Fibroblast of lung (primary cell): Measurements from ENCODE around the gene EMC9. TPM values are rescaled to one million over a fixed set of nuclear protein-coding genes. Genes with fewer than 3 reads are reported as not detected.

ENCODE experiments used
- DNase-seq, 2 donors: peaks; one replicate each; pipeline versions ENCODE4 v3.0.0 to v3.0.0-alpha.2; 2010; ENCODE audit warnings: low read depth in 2 of 2
- H2AFZ ChIP-seq: 2 replicates; pipeline ENCODE4 v1.5.1; 2012; ENCODE audit warnings: low read length, control low read depth, inconsistent platforms
- H3K27ac ChIP-seq: 2 replicates; pipeline ENCODE4 v1.5.1; 2011; ENCODE audit warnings: low read length, control low read depth; ENCODE audit not compliant: insufficient read depth
- H3K27me3 ChIP-seq: 2 replicates; pipeline ENCODE4 v1.5.1; 2011; ENCODE audit warnings: mild to moderate bottlenecking, low read length; ENCODE audit not compliant: control insufficient read depth, insufficient read depth
- H3K36me3 ChIP-seq: 2 replicates; pipeline ENCODE4 v1.5.1; 2011; ENCODE audit warnings: low read length; ENCODE audit not compliant: control insufficient read depth, insufficient read depth
- H3K4me1 ChIP-seq: 2 replicates; pipeline ENCODE4 v1.5.1; 2011; ENCODE audit warnings: low read length; ENCODE audit not compliant: control insufficient read depth, insufficient read depth; ENCODE audit errors: extremely low read depth
- H3K4me2 ChIP-seq: 2 replicates; pipeline ENCODE4 v1.5.1; 2011; ENCODE audit warnings: low read length, control low read depth; ENCODE audit not compliant: insufficient read depth; ENCODE audit errors: extremely low read depth
- H3K4me3 ChIP-seq, 4 experiments: fragments of 200-600 bp in 1 of 4; sonication (generic) in 1 of 4; replicated peaks in 1 of 4; 2 replicates each; pipeline ENCODE4 v1.5.1; 2011 to 2016; ENCODE audit warnings: low read length in 4 of 4, low read depth in 3 of 4, mild to moderate bottlenecking in 3 of 4, control low read depth in 2 of 4, inconsistent platforms in 1 of 4, mixed read lengths in 1 of 4; ENCODE audit not compliant: insufficient read depth in 1 of 4; ENCODE audit errors: control extremely low read depth in 1 of 4
- H3K79me2 ChIP-seq: 2 replicates; pipeline ENCODE4 v1.5.1; 2012; ENCODE audit warnings: mild to moderate bottlenecking, low read length, inconsistent platforms; ENCODE audit not compliant: control insufficient read depth, insufficient read depth
- H3K9ac ChIP-seq: 2 replicates; pipeline ENCODE4 v1.5.1; 2011; ENCODE audit warnings: mild to moderate bottlenecking, low read length, control low read depth; ENCODE audit not compliant: insufficient read depth
- H3K9me3 ChIP-seq: 2 replicates; pipeline ENCODE4 v1.5.1; 2012; ENCODE audit warnings: low read depth, low read length; ENCODE audit not compliant: control insufficient read depth, insufficient read depth
- H4K20me1 ChIP-seq: 2 replicates; pipeline ENCODE4 v1.5.1; 2011; ENCODE audit warnings: low read length; ENCODE audit not compliant: control insufficient read depth, insufficient read depth; ENCODE audit errors: extremely low read depth
- EZH2 ChIP-seq: IDR thresholded peaks from 2 replicates; pipeline ENCODE4 v1.5.1; 2012; ENCODE audit warnings: low read length, control low read depth, mild to moderate bottlenecking; ENCODE audit errors: missing control alignments
- polyA plus RNA-seq, 2 donors: library from polyadenylated mRNA; depleted of rRNA in 1 of 2; stranded (reverse) in 1 of 2; unstranded in 1 of 2; fragments of >200 nt; gene quantifications; 2 replicates each; pipeline ENCODE4 v1.2.1, GENCODE V29; 2011 to 2012; ENCODE audit warnings: missing spikeins in 1 of 2
- total RNA-seq: library from RNA; depleted of rRNA; stranded (reverse); fragments of >200 nt; gene quantifications from 2 replicates; pipeline ENCODE4 v1.2.1, GENCODE V29; 2014
- TF ChIP-seq, protein P1 (sequence below), 2 donors: IDR thresholded peaks in 1 of 2; conservative IDR thresholded peaks in 1 of 2; 1 replicate in 1 of 2; 2 replicates in 1 of 2; pipeline ENCODE4 v1.5.1; 2011 to 2012; ENCODE audit warnings: low read length in 2 of 2, control low read depth in 1 of 2, inconsistent platforms in 1 of 2, low read depth in 1 of 2, mild to moderate bottlenecking in 1 of 2

EMC9 gene
- total and polyA plus RNA-seq, 2 donors (not counting 1 experiment from before 2014, with no cell fraction given): 6.6 to 18.0 TPM

DNA sequence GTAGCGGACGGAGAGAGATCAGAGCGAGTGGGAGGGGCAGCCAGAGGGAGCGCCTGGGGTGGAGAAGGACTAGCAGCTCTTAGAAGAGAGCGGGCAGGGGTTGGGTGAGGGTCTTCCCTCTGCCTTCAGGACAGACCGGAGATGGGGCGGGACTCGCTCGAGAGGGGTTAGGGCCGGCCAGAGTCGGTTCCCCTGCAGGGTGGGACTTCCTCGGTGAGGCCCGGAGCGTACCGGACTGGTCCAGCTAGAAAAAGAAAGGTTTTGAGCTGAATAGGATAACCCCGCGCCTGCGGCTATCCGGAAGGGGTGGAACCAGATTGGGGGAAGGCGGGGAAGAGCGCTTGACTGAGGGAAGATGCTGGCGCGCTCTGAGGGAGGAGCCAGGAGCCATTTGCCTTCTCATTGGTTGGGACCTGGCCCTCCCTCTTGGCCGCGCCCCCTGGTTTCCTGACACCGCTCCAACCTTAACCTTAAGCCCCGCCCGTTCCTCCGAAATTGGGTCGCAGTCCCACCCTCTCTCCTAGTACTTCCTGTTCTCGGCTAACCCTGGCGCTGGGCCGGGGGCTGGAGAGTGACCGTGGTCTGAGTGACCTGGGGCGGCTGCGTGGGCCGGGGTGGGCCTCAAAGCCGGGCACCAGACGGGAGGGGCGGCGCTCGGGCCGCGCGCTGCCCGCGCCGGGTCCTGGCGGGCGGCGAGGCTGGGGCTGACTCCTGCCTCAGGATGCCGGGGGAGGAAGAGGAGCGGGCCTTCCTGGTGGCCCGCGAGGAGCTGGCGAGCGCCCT lies 5.8 kb upstream of the EMC9 start, which contains the start of gene RNF31:
RNF31 (plus strand) TSS at position 521 of the 783 bp plus-strand sequence; CDS start at position 722, 201 bp downstream.
- peak within 1 kb of the TSS; percentile 76 for H3K9ac ChIP-seq
- H3K4me2 ChIP-seq: peak within 1 kb of the TSS; percentile 87
- peaks cover 23% of the 10 kb centered on the region for H3K36me3 ChIP-seq
- H3K27ac ChIP-seq: peak within 1 kb of the TSS; percentile 79
- H3K4me1 ChIP-seq: peaks cover 8% of the 10 kb centered on the region
- H4K20me1 ChIP-seq: no peaks in the 10 kb centered on the region
- H3K27me3 ChIP-seq: no peaks in the 10 kb centered on the region
- H3K79me2 ChIP-seq: peaks cover 32% of the 10 kb centered on the region
- peak within 1 kb of the TSS; percentile 76 for H2AFZ ChIP-seq
- H3K4me3 ChIP-seq: peak within 1 kb of the TSS; percentile 87 to 98 (median 94)
- no peaks in the 10 kb centered on the region for H3K9me3 ChIP-seq
- peak; percentile 98 to 99 for DNase-seq
- TF ChIP-seq, protein P1, sequence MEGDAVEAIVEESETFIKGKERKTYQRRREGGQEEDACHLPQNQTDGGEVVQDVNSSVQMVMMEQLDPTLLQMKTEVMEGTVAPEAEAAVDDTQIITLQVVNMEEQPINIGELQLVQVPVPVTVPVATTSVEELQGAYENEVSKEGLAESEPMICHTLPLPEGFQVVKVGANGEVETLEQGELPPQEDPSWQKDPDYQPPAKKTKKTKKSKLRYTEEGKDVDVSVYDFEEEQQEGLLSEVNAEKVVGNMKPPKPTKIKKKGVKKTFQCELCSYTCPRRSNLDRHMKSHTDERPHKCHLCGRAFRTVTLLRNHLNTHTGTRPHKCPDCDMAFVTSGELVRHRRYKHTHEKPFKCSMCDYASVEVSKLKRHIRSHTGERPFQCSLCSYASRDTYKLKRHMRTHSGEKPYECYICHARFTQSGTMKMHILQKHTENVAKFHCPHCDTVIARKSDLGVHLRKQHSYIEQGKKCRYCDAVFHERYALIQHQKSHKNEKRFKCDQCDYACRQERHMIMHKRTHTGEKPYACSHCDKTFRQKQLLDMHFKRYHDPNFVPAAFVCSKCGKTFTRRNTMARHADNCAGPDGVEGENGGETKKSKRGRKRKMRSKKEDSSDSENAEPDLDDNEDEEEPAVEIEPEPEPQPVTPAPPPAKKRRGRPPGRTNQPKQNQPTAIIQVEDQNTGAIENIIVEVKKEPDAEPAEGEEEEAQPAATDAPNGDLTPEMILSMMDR (conservative IDR thresholded peaks at IDR 0.05 in 1 of 2, IDR thresholded peaks at IDR 0.05 in 1 of 2; ENCODE audit: low read depth in 1 of 2, low read length in 2 of 2): no peak
- no peak for TF ChIP-seq EZH2

DNA sequence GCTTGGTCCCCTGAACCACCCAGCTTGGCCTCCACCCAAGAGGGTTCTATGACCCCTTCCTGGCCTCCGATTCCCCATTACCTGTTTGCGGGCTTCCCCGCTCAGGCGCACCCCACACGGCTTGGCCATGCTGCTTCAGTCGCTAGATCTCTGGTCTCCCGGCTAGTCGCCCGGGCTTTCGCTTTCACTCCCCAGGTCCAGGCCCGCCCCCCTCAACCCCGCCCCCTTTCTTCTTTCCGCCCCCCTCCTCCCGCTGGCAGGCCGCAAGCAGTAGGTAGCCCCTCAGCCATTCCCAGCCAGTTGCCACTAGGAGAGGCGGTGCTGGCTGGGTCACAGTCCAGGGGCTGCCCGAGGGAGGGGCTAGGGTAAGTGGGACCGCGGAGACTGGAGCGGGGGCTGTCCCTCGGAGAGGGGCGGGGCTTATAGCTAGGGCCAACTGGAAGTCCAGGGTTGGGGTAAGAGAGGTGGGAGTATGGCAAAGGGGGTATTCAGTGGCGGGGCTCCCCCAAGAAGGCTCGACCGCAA lies 5.1 kb upstream of the EMC9 start, which contains the start of gene PSME2:
PSME2 (minus strand) TSS at position 158 of the 525 bp plus-strand sequence; CDS start at position 129, 29 bp downstream.
- peaks cover 32% of the 10 kb centered on the region for H3K79me2 ChIP-seq
- H2AFZ ChIP-seq: peak within 1 kb of the TSS; percentile 76
- H3K36me3 ChIP-seq: peaks cover 18% of the 10 kb centered on the region
- H3K27ac ChIP-seq: peak within 1 kb of the TSS; percentile 79
- no peaks in the 10 kb centered on the region for H3K27me3 ChIP-seq
- no peaks in the 10 kb centered on the region for H4K20me1 ChIP-seq
- H3K9ac ChIP-seq: peak within 1 kb of the TSS; percentile 76
- H3K4me1 ChIP-seq: peaks cover 10% of the 10 kb centered on the region
- no peaks in the 10 kb centered on the region for H3K9me3 ChIP-seq
- peak within 1 kb of the TSS; percentile 87 to 98 (median 94) for H3K4me3 ChIP-seq
- peak; percentile 96 to 98 for DNase-seq
- peak within 1 kb of the TSS; percentile 86 for H3K4me2 ChIP-seq
- TF ChIP-seq, protein P1 (conservative IDR thresholded peaks at IDR 0.05 in 1 of 2, IDR thresholded peaks at IDR 0.05 in 1 of 2; ENCODE audit: low read depth in 1 of 2, low read length in 2 of 2): no peak
- no peak for TF ChIP-seq EZH2
